Common myeloid progenitor, CD34-positive (primary cell): Measurements from ENCODE around the gene FBN1.

Experiments used
- CTCF ChIA-PET: fragments of 350-600 bp; sonication (Branson Sonifier 250); formaldehyde crosslinking; loops from one replicate; lab custom pipeline; 2021; ENCODE audit warnings: antibody characterized with exemption; lab: Charles Lee
- POLR2A ChIA-PET: fragments of 350-600 bp; sonication (Branson Sonifier 250); formaldehyde crosslinking; loops from one replicate; lab custom pipeline; 2021; ENCODE audit warnings: antibody characterized with exemption; lab: Charles Lee
- DNase-seq, 3 donors: peaks; one replicate each; pipeline versions ENCODE4 v3.0.0 to v3.0.0-alpha.2; 2013
- H3K27ac ChIP-seq, 2 experiments: 1 replicate in 1 of 2; 2 replicates in 1 of 2; pipeline ENCODE4 v1.7.0; 2013; ENCODE audit warnings: inconsistent platforms in 2 of 2, low read length in 2 of 2, mild to moderate bottlenecking in 2 of 2, low read depth in 1 of 2, moderate library complexity in 1 of 2; ENCODE audit not compliant: severe bottlenecking in 2 of 2, insufficient read depth in 1 of 2, poor library complexity in 1 of 2
- H3K27me3 ChIP-seq, 5 experiments: replicated peaks in 2 of 5; 1 replicate in 3 of 5; 2 replicates in 2 of 5; pipeline versions ENCODE4 v1.6.1 to v1.7.0; 2013; ENCODE audit warnings: low read length in 4 of 5, mild to moderate bottlenecking in 2 of 5, moderate library complexity in 2 of 5, inconsistent platforms in 1 of 5; ENCODE audit not compliant: insufficient read depth in 5 of 5, control insufficient read depth in 4 of 5
- H3K36me3 ChIP-seq, 4 experiments: 1 replicate in 2 of 4; 2 replicates in 2 of 4; pipeline versions ENCODE4 v1.6.1 to v1.7.0; 2013; ENCODE audit warnings: low read length in 3 of 4, control low read depth in 1 of 4, mild to moderate bottlenecking in 1 of 4; ENCODE audit not compliant: control insufficient read depth in 4 of 4, insufficient read depth in 4 of 4
- H3K4me1 ChIP-seq, 4 experiments: 1 replicate in 3 of 4; 2 replicates in 1 of 4; pipeline versions ENCODE4 v1.6.1 to v1.7.1; 2013; ENCODE audit warnings: low read length in 3 of 4, mild to moderate bottlenecking in 3 of 4, control low read depth in 1 of 4, inconsistent platforms in 1 of 4, moderate library complexity in 1 of 4; ENCODE audit not compliant: control insufficient read depth in 4 of 4, insufficient read depth in 4 of 4; ENCODE audit errors: control extremely low read depth in 1 of 4
- H3K4me3 ChIP-seq, 7 experiments: 1 replicate in 4 of 7; 2 replicates in 3 of 7; pipeline versions ENCODE4 v1.5.1 to v1.7.0; 2013; ENCODE audit warnings: mild to moderate bottlenecking in 7 of 7, low read length in 6 of 7, moderate library complexity in 6 of 7, inconsistent platforms in 2 of 7, low read depth in 2 of 7, control low read depth in 1 of 7; ENCODE audit not compliant: insufficient read depth in 4 of 7, control insufficient read depth in 1 of 7; ENCODE audit errors: extremely low read depth in 1 of 7
- H3K9me3 ChIP-seq, 5 experiments: 1 replicate in 4 of 5; 2 replicates in 1 of 5; pipeline versions ENCODE4 v1.6.1 to v1.7.1; 2013; ENCODE audit warnings: low read length in 4 of 5, mild to moderate bottlenecking in 2 of 5, inconsistent platforms in 1 of 5, low read depth in 1 of 5, moderate library complexity in 1 of 5; ENCODE audit not compliant: control insufficient read depth in 4 of 5, insufficient read depth in 2 of 5; ENCODE audit errors: control extremely low read depth in 1 of 5
- WGBS: methylation state at CpG from one replicate; pipeline ENCODE4 v1.1.5; 2013; ENCODE audit not compliant: insufficient coverage; 5-methylcytosine and 5-hydroxymethylcytosine counted together

FBN1 gene

GRCh38 chr15:48498828-48499227, 146.7 kb downstream of the FBN1 start:
- ChIA-PET POLR2A (no interaction called here), CTCF (no interaction called here)
- DNase-seq = no peak
- no peak overlapping the region for H3K27ac ChIP-seq
- H3K36me3 ChIP-seq = peaks cover 0 to 18% (median 11%) of the 10 kb centered on the region in 4 experiments
- WGBS = 100% methylated on average over 3 of the region's 3 CpGs
- peaks cover 0 to under 1% (median under 1%) of the 10 kb centered on the region in 4 experiments for H3K4me1 ChIP-seq
- no peaks in the 10 kb centered on the region for H3K27me3 ChIP-seq
- H3K9me3 ChIP-seq = no peaks in the 10 kb centered on the region
- H3K4me3 ChIP-seq = no peak overlapping the region

- Histone ChIP-seq H3K36me3 (peaks cover 0 to 14% (median 12%) of the 10 kb centered on the region in 4 experiments), H3K27ac (no peak overlapping the region), H3K4me1 (peaks cover 0 to 7% (median 3%) of the 10 kb centered on the region in 4 experiments), H3K27me3 (no peaks in the 10 kb centered on the region), H3K9me3 (no peaks in the 10 kb centered on the region), H3K4me3 (no peak overlapping the region)
- no peak for DNase-seq
- ChIA-PET POLR2A (no interaction called here), CTCF (interaction anchor here (0.9 kb wide), 1 partner anchor 176 kb away, joined by 3 read pairs; no protein-coding TSS in a partner anchor)
- WGBS = 100% methylated on average over 2 of the region's 2 CpGs
Measured at GRCh38 chr15:48494631-48495030, 150.9 kb downstream of the FBN1 start.

- H3K9me3 ChIP-seq = no peaks in the 10 kb centered on the region
- H3K27me3 ChIP-seq = no peaks in the 10 kb centered on the region
- WGBS = no CpG with 5 or more reads among the region's 4 CpGs
- peaks cover 0 to 7% (median 3%) of the 10 kb centered on the region in 4 experiments for H3K4me1 ChIP-seq
- CTCF ChIA-PET = interaction anchor here (0.9 to 1.0 kb wide), 2 partner anchors 11 to 177 kb away, joined by 3 read pairs; no protein-coding TSS in a partner anchor
- H3K36me3 ChIP-seq = peaks cover 0 to 17% (median 13%) of the 10 kb centered on the region in 4 experiments
- H3K27ac ChIP-seq = no peak overlapping the region
- no peak overlapping the region for H3K4me3 ChIP-seq
- POLR2A ChIA-PET = no interaction called here
- no peak for DNase-seq
Measured at GRCh38 chr15:48493763-48494225, 151.7 kb downstream of the FBN1 start.

- Histone ChIP-seq H3K27me3 (no peaks in the 10 kb centered on the region), H3K27ac (no peak overlapping the region), H3K36me3 (peaks cover 0 to 19% (median 14%) of the 10 kb centered on the region in 4 experiments), H3K4me3 (no peak overlapping the region), H3K9me3 (no peaks in the 10 kb centered on the region), H3K4me1 (peaks cover 0 to 7% (median 3%) of the 10 kb centered on the region in 4 experiments)
- DNase-seq = no peak
- WGBS = no CpG with 5 or more reads among the region's 1 CpG
- POLR2A ChIA-PET = no interaction called here
- CTCF ChIA-PET = interaction anchor here (1.0 kb wide), 1 partner anchor 11 kb away, joined by 3 read pairs; no protein-coding TSS in a partner anchor
Measured at GRCh38 chr15:48493084-48493762, 152.3 kb downstream of the FBN1 start.

- no peaks in the 10 kb centered on the region for H3K4me1 ChIP-seq
- no peak overlapping the region for H3K27ac ChIP-seq
- no peak overlapping the region for H3K4me3 ChIP-seq
- no peaks in the 10 kb centered on the region for H3K9me3 ChIP-seq
- POLR2A ChIA-PET = no interaction called here
- WGBS = 93% methylated on average over 2 of the region's 2 CpGs
- peaks cover 0 to 45% (median 20%) of the 10 kb centered on the region in 4 experiments for H3K36me3 ChIP-seq
- CTCF ChIA-PET = no interaction called here
- no peak for DNase-seq
- no peaks in the 10 kb centered on the region for H3K27me3 ChIP-seq
Measured at GRCh38 chr15:48486228-48486627, 159.3 kb downstream of the FBN1 start.

GRCh38 chr15:48481802-48482201, 163.7 kb downstream of the FBN1 start:
- WGBS = no CpG with 5 or more reads among the region's 2 CpGs
- POLR2A ChIA-PET = no interaction called here
- H3K9me3 ChIP-seq = no peaks in the 10 kb centered on the region
- H3K36me3 ChIP-seq = peaks cover 0 to 22% (median 9%) of the 10 kb centered on the region in 4 experiments
- H3K27me3 ChIP-seq = no peaks in the 10 kb centered on the region
- H3K4me1 ChIP-seq = no peaks in the 10 kb centered on the region
- CTCF ChIA-PET = no interaction called here
- DNase-seq = no peak
- no peak overlapping the region for H3K27ac ChIP-seq
- no peak overlapping the region for H3K4me3 ChIP-seq

GRCh38 chr15:48479751-48480150, 165.8 kb downstream of the FBN1 start:
- H3K36me3 ChIP-seq = peaks cover 0 to 7% (median 5%) of the 10 kb centered on the region in 4 experiments
- WGBS = no CpG with 5 or more reads among the region's 2 CpGs
- H3K4me1 ChIP-seq = no peaks in the 10 kb centered on the region
- no peak overlapping the region for H3K4me3 ChIP-seq
- ChIA-PET CTCF (interaction anchor here (0.8 kb wide), 1 partner anchor 64 kb away, joined by 3 read pairs; no protein-coding TSS in a partner anchor), POLR2A (no interaction called here)
- no peaks in the 10 kb centered on the region for H3K9me3 ChIP-seq
- DNase-seq = no peak
- H3K27me3 ChIP-seq = no peaks in the 10 kb centered on the region
- no peak overlapping the region for H3K27ac ChIP-seq
